ENCODE measurements around the gene PHF5A.

- TF ChIP-seq CTCF (IDR thresholded peaks at IDR 0.05; ENCODE audit: borderline replicate concordance, extremely low read depth, low read length, poor library complexity, severe bottlenecking) (no peak), EZH2 (IDR thresholded peaks at IDR 0.05; ENCODE audit: borderline replicate concordance, low read depth, low read length, severe bottlenecking) (no peak)
Observed at GRCh38 chr22:41448189-41448808, 20.2 kb downstream of the PHF5A start.
